Measurements from ENCODE around the gene ZNF503.

DNA sequence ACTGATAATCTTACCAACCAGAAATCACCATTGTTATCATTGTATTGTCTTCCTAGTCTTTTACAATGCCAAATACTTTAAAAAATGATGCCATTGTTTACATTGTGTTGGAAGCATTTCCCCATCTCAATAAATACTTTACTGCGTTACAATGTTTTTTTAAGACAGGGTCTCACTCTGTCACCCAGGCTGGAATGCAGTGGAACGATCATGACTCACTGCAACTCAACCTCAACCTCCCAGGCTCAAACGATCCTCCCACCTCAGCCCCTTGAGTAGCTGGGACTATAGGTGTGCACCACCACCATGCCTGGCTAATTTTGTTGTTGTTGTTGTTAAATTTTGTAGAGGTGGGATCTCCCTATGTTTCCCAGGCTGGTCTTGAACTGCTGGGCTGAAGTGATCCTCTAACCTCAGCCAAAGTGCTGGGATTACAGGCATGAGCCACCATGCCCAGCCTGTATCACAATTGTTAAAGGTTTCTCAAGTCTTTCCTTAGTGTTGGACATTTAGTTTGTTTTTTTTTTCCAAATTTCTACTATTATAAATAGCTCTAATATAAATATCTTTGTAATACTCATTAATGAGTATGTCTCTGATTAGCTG lies 43.3 kb upstream of the ZNF503 start:
- TF ChIP-seq FOXP2 (optimal IDR thresholded peaks at IDR 0.05; ENCODE audit: control extremely low read depth, extremely low read length, insufficient read depth) (no peak), POLR2AphosphoS5 (IDR thresholded peaks at IDR 0.05; ENCODE audit: borderline replicate concordance, low read depth, low read length) (no peak)
